Panc1 (cell line): Measurements from ENCODE around the gene GRK3.

Source experiments
- POLR2AphosphoS5 ChIP-seq: IDR thresholded peaks from 2 replicates; pipeline ENCODE4 v1.6.1; 2012; ENCODE audit warnings: mild to moderate bottlenecking, low read depth, low read length, moderate library complexity
- REST ChIP-seq, 2 experiments: IDR thresholded peaks; 2 replicates each; pipeline ENCODE4 v1.6.1; 2011 to 2012; ENCODE audit warnings: low read depth in 2 of 2, control low read depth in 1 of 2, low read length in 1 of 2, mild to moderate bottlenecking in 1 of 2, moderate library complexity in 1 of 2; ENCODE audit not compliant: insufficient read depth in 1 of 2

GRCh38 chr22:25698978-25699377, 134.5 kb downstream of the GRK3 start:
- TF ChIP-seq REST (IDR thresholded peaks at IDR 0.05; ENCODE audit: insufficient read depth in 1 of 2, low read depth in 2 of 2, low read length in 1 of 2) (no peak), POLR2AphosphoS5 (no peak)
